HUES6 (cell line): Measurements from ENCODE around the gene PLEKHM2.

Experiments
- H3K27ac ChIP-seq: 2 replicates; pipeline ENCODE4 v1.7.0; 2013; ENCODE audit warnings: low read depth, mild to moderate bottlenecking, low read length, inconsistent platforms
- H3K27me3 ChIP-seq: 2 replicates; pipeline ENCODE4 v1.6.1; 2013; ENCODE audit warnings: low read length; ENCODE audit not compliant: control insufficient read depth, insufficient read depth
- H3K36me3 ChIP-seq: 2 replicates; pipeline ENCODE4 v1.6.1; 2013; ENCODE audit warnings: low read length; ENCODE audit not compliant: control insufficient read depth, insufficient read depth
- H3K4me1 ChIP-seq: 2 replicates; pipeline ENCODE4 v1.6.1; 2013; ENCODE audit warnings: low read length; ENCODE audit not compliant: control insufficient read depth, insufficient read depth
- H3K4me3 ChIP-seq: 2 replicates; pipeline ENCODE4 v1.5.1; 2013; ENCODE audit warnings: low read depth, low read length
- H3K9ac ChIP-seq: one replicate; pipeline ENCODE4 v1.6.1; 2013; ENCODE audit warnings: mild to moderate bottlenecking, low read length
- H3K9me3 ChIP-seq: 2 replicates; pipeline ENCODE4 v1.6.1; 2013; ENCODE audit warnings: low read depth, low read length; ENCODE audit not compliant: control insufficient read depth, insufficient read depth

PLEKHM2 gene

GRCh38 chr1:15727424-15727823, 43.3 kb downstream of the PLEKHM2 start:
- Histone ChIP-seq H3K4me3 (no peak overlapping the region), H3K9me3 (no peaks in the 10 kb centered on the region), H3K36me3 (peaks cover 77% of the 10 kb centered on the region), H3K9ac (no peak overlapping the region), H3K4me1 (no peaks in the 10 kb centered on the region), H3K27me3 (no peaks in the 10 kb centered on the region), H3K27ac (no peak overlapping the region)

- no peaks in the 10 kb centered on the region for H3K4me1 ChIP-seq
- no peak overlapping the region for H3K4me3 ChIP-seq
- no peak overlapping the region for H3K27ac ChIP-seq
- peaks cover 77% of the 10 kb centered on the region for H3K36me3 ChIP-seq
- H3K27me3 ChIP-seq, result no peaks in the 10 kb centered on the region
- H3K9ac ChIP-seq, result no peak overlapping the region
- H3K9me3 ChIP-seq, result no peaks in the 10 kb centered on the region
Observed at GRCh38 chr1:15727866-15728534, 43.9 kb downstream of the PLEKHM2 start.

- no peak overlapping the region for H3K27ac ChIP-seq
- H3K9ac ChIP-seq, result no peak overlapping the region
- no peaks in the 10 kb centered on the region for H3K4me1 ChIP-seq
- no peak overlapping the region for H3K4me3 ChIP-seq
- no peaks in the 10 kb centered on the region for H3K9me3 ChIP-seq
- H3K27me3 ChIP-seq, result no peaks in the 10 kb centered on the region
- peaks cover 87% of the 10 kb centered on the region for H3K36me3 ChIP-seq
Observed at GRCh38 chr1:15728937-15729657, 45.0 kb downstream of the PLEKHM2 start.

DNA sequence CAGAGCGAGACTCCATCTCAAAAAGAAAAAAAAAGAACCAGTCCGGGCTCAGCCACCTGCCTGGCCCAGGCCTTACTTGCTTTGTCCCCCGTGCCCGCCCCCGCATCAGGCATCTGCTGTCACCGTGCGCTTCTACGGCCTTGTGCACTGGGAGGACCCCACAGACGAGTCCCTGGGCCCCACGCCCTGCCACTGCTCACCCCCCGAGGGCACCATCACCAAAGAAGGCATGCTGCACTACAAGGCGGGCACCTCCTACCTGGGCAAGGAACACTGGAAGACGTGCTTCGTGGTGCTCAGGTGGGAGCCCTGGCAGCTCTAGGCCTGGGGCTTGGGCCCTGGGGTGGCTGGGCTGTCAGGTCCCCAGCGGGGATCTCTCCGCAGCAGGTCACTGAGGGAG, 46.3 kb downstream of the PLEKHM2 start:
- Histone ChIP-seq H3K36me3 (peaks cover 90% of the 10 kb centered on the region), H3K4me3 (no peak overlapping the region), H3K9me3 (no peaks in the 10 kb centered on the region), H3K4me1 (no peaks in the 10 kb centered on the region), H3K27me3 (no peaks in the 10 kb centered on the region), H3K9ac (no peak overlapping the region), H3K27ac (no peak overlapping the region)

DNA sequence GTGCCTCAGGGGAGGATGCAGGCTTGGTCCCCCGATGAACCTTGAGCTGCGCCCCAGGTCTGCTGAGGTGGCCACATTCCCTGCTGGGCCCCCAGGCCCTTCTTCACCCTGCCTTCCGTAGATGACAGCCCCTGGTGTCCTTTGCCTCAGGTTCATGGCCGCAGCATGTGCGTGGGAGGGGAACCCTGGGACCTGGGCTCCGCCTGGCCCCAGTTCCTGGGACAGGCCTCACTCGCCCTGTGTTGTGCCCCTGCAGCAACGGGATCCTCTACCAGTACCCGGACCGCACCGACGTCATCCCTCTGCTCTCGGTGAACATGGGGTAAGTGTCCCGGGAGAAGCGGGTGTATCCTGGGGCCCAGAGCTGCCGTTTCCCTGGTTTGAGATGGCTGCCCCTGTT, 46.8 kb downstream of the PLEKHM2 start:
- Histone ChIP-seq H3K4me1 (no peaks in the 10 kb centered on the region), H3K4me3 (no peak overlapping the region), H3K9me3 (no peaks in the 10 kb centered on the region), H3K9ac (no peak overlapping the region), H3K27ac (no peak overlapping the region), H3K27me3 (no peaks in the 10 kb centered on the region), H3K36me3 (peaks cover 85% of the 10 kb centered on the region)

GRCh38 chr1:15731735-15732685, 47.9 kb downstream of the PLEKHM2 start:
- Histone ChIP-seq H3K9me3 (no peaks in the 10 kb centered on the region), H3K36me3 (peaks cover 74% of the 10 kb centered on the region), H3K27me3 (no peaks in the 10 kb centered on the region), H3K4me3 (no peak overlapping the region), H3K4me1 (no peaks in the 10 kb centered on the region), H3K27ac (no peak overlapping the region), H3K9ac (no peak overlapping the region)

DNA sequence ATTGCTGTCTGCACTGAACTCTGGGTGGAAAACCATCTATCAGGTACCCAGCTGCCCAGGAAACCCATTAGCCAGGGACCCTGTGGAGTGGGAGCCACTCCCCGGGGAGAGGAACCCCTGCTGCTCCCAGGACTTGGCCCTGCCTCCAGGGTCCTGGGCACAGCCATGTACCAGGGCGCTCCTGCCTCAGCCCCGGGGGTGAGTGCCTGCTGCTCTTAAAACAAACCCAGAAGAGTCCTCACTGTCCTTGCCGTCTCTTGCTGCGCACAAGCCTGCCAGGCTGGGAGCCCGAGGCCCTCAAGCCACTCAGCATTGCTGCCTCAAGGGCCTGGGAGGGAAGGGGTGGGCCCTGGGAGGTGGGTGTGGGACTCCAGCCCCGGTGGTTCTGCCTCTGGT, 48.6 kb downstream of the PLEKHM2 start:
- Histone ChIP-seq H3K27me3 (no peaks in the 10 kb centered on the region), H3K27ac (no peak overlapping the region), H3K4me1 (no peaks in the 10 kb centered on the region), H3K9me3 (no peaks in the 10 kb centered on the region), H3K36me3 (peaks cover 67% of the 10 kb centered on the region), H3K9ac (no peak overlapping the region), H3K4me3 (no peak overlapping the region)

- H3K27ac ChIP-seq, result no peak overlapping the region
- H3K9ac ChIP-seq, result no peak overlapping the region
- H3K9me3 ChIP-seq, result no peaks in the 10 kb centered on the region
- no peaks in the 10 kb centered on the region for H3K4me1 ChIP-seq
- H3K4me3 ChIP-seq, result no peak overlapping the region
- H3K27me3 ChIP-seq, result no peaks in the 10 kb centered on the region
- peaks cover 61% of the 10 kb centered on the region for H3K36me3 ChIP-seq
Observed at GRCh38 chr1:15733218-15733725, 49.2 kb downstream of the PLEKHM2 start.

DNA sequence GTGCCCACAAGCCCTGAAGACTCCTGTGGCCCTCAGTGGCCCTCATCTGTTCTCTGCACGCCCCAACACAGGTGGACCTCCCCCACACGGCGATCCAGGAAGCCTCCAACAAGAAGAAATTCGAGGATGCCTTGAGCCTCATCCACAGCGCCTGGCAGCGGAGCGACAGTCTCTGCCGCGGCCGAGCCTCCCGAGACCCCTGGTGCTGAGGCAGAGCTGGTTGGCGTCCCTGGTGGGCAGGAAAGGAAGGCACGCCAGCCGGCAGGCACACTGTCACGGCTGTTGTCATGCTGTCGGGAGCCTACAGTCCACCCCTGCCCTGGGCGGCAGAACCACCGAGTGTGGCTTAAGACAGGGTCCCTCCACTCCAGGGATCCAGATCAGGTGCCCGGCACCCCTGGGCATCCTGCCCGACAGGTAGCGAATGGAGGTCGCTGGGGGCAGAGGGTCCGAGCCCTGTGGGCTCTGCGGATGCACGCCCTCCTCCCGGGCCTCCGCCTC, 49.7 kb downstream of the PLEKHM2 start:
- Histone ChIP-seq H3K4me3 (no peak overlapping the region), H3K4me1 (no peaks in the 10 kb centered on the region), H3K9me3 (no peaks in the 10 kb centered on the region), H3K9ac (no peak overlapping the region), H3K36me3 (peaks cover 56% of the 10 kb centered on the region), H3K27ac (no peak overlapping the region), H3K27me3 (no peaks in the 10 kb centered on the region)

GRCh38 chr1:15734296-15734695, 50.2 kb downstream of the PLEKHM2 start:
- Histone ChIP-seq H3K9me3 (no peaks in the 10 kb centered on the region), H3K27ac (no peak overlapping the region), H3K36me3 (peaks cover 51% of the 10 kb centered on the region), H3K4me1 (no peaks in the 10 kb centered on the region), H3K27me3 (no peaks in the 10 kb centered on the region), H3K4me3 (no peak overlapping the region), H3K9ac (no peak overlapping the region)
